Cardiac muscle cell (in vitro differentiated cells and primary cell): ENCODE data around the gene CELF3. TPM values are rescaled to one million over a fixed set of nuclear protein-coding genes. Genes with fewer than 3 reads are reported as not detected.
"Not testable (repeated sequence)": the region's sequence is repeated elsewhere in the genome, so short reads cannot be mapped to it uniquely, and the experiment has no call there.

Experiments
- DNase-seq, 2 donors: peaks; one replicate each; pipeline versions ENCODE4 v3.0.0 to v3.0.0-alpha.2; 2010 to 2017; ENCODE audit warnings: low read depth in 1 of 2, low spot score in 1 of 2
- H3K27ac ChIP-seq: fragments of 200-600 bp; sonication (generic); 2 replicates; pipeline ENCODE4 v1.5.1; 2016
- H3K27me3 ChIP-seq: fragments of 200-600 bp; sonication (generic); 2 replicates; pipeline ENCODE4 v1.6.0; 2016; ENCODE audit warnings: control low read depth
- H3K36me3 ChIP-seq: fragments of 200-600 bp; sonication (generic); 2 replicates; pipeline ENCODE4 v1.5.1; 2016; ENCODE audit warnings: control low read depth
- H3K4me1 ChIP-seq: fragments of 200-600 bp; sonication (generic); 2 replicates; pipeline ENCODE4 v1.8.1; 2017; ENCODE audit warnings: low read depth, mild to moderate bottlenecking, mixed run types
- H3K4me3 ChIP-seq: fragments of 200-600 bp; sonication (generic); 2 replicates; pipeline ENCODE4 v1.5.1; 2016; ENCODE audit warnings: mild to moderate bottlenecking
- H3K9me3 ChIP-seq: fragments of 200-600 bp; sonication (generic); 2 replicates; pipeline ENCODE4 v1.5.1; 2017; ENCODE audit warnings: low read depth, mild to moderate bottlenecking, control low read depth
- polyA plus RNA-seq: library from polyadenylated mRNA; unstranded; fragments of >200 nt; fragmentation: Nextera tagmentation; extraction: Ambion mirVana; gene quantifications from 2 replicates; pipeline ENCODE4 v1.2.1, GENCODE V29; 2016
- total RNA-seq: library from RNA; depleted of rRNA; stranded (reverse); fragments of >200 nt; gene quantifications from 2 replicates; pipeline ENCODE4 v1.2.3, GENCODE V29; 2016
- TF ChIP-seq, protein P1 (sequence below): IDR thresholded peaks from 2 replicates; pipeline ENCODE4 v1.5.1; 2012; ENCODE audit warnings: low read depth, mild to moderate bottlenecking, low read length

CELF3 gene
- total and polyA plus RNA-seq, 2 experiments from 2014 or later = 0.42 TPM; not detected in 1

DNA sequence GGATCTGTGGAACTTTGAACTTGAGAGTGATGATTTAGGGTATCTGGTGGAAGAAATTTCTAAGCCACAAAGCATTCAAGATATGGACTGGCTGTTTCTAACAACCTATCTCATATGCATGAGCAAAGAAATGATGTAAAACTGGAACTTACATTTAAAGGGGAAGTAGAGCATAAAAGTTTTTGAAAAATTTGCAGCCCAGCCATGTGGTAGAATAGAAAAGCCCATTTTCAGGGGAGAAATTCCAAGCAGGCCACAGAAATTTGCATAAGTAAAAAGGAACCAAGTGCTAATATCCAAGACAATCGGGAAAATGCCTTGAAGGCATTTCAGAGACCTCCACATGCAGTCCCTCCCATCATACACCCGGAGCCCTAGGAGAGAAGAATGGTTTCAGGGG, 20.4 kb upstream of the CELF3 start:
- no peak overlapping the region for H3K4me3 ChIP-seq
- no peak for DNase-seq
- TF ChIP-seq, protein P1, sequence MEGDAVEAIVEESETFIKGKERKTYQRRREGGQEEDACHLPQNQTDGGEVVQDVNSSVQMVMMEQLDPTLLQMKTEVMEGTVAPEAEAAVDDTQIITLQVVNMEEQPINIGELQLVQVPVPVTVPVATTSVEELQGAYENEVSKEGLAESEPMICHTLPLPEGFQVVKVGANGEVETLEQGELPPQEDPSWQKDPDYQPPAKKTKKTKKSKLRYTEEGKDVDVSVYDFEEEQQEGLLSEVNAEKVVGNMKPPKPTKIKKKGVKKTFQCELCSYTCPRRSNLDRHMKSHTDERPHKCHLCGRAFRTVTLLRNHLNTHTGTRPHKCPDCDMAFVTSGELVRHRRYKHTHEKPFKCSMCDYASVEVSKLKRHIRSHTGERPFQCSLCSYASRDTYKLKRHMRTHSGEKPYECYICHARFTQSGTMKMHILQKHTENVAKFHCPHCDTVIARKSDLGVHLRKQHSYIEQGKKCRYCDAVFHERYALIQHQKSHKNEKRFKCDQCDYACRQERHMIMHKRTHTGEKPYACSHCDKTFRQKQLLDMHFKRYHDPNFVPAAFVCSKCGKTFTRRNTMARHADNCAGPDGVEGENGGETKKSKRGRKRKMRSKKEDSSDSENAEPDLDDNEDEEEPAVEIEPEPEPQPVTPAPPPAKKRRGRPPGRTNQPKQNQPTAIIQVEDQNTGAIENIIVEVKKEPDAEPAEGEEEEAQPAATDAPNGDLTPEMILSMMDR = no peak
- peaks cover 8% of the 10 kb centered on the region for H3K27me3 ChIP-seq
- no peaks in the 10 kb centered on the region for H3K36me3 ChIP-seq
- no peaks in the 10 kb centered on the region for H3K4me1 ChIP-seq
- H3K9me3 ChIP-seq = no peaks in the 10 kb centered on the region
- H3K27ac ChIP-seq = no peak overlapping the region

DNA sequence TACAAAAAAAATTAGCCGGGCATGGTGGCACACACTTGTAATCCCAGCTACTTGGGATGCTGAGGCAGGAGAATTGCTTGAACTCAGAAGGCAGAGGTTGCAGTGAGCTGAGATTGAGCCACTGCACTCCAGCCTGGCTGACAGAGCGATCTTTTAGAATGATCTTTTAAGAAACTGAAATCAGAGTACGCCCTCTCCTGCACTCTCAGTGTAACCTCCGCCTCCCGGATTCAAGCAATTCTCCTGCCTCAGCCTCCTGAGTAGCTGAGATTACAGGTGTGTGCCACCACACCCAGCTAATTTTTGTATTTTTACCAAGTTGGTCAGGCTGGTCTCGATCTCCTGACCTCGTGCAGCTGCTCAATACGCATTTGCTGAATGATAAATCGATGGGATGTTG, 17.4 kb upstream of the CELF3 start:
- not testable (repeated sequence) for DNase-seq, H3K4me1 ChIP-seq, H3K36me3 ChIP-seq, H3K27ac ChIP-seq, H3K4me3 ChIP-seq, H3K27me3 ChIP-seq, H3K9me3 ChIP-seq

DNA sequence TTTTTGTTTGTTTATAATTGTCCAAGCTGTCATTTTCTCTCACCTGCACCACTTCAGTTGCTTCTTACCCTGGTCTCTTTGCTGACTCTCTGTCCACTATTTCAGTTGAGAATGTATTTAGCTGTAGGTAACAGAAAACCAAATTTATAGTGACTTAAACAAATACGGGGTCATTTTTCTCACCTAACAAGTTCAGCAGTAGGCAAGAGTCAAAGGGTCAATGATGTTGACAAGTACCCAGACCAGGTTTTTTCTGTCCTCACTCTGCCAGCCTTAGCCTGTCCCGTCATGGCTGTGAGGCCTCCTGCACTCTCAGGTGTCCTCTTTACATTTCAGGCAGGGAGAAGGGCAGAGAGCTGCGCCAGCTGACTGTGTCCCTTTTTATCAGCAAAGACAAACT, 16.5 kb upstream of the CELF3 start:
- H3K36me3 ChIP-seq = no peaks in the 10 kb centered on the region
- H3K4me3 ChIP-seq = no peak overlapping the region
- TF ChIP-seq, protein P1 = no peak
- H3K27ac ChIP-seq = no peak overlapping the region
- peaks cover 9% of the 10 kb centered on the region for H3K4me1 ChIP-seq
- H3K9me3 ChIP-seq = no peaks in the 10 kb centered on the region
- DNase-seq = no peak
- no peaks in the 10 kb centered on the region for H3K27me3 ChIP-seq

DNA sequence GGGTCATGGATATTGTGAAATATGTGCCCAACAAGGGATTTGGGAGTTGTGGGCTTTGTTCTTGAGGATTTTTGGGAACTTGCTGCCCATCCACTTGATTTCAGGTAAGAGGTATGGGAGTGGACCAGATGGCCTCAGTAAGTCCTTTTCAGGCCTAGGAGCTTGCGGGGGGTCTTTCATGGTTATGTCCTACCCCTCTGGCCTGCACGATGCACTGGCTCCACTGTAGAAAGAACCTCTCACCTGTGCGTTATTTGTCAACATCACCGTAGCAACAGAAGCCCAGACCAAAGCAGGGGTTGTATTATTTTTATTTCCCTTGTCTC, 13.3 kb upstream of the CELF3 start:
- no peak overlapping the region for H3K4me3 ChIP-seq
- no peaks in the 10 kb centered on the region for H3K9me3 ChIP-seq
- TF ChIP-seq, protein P1 = no peak
- H3K36me3 ChIP-seq = no peaks in the 10 kb centered on the region
- no peaks in the 10 kb centered on the region for H3K27me3 ChIP-seq
- H3K4me1 ChIP-seq = peaks cover 10% of the 10 kb centered on the region
- no peak for DNase-seq
- no peak overlapping the region for H3K27ac ChIP-seq

DNA sequence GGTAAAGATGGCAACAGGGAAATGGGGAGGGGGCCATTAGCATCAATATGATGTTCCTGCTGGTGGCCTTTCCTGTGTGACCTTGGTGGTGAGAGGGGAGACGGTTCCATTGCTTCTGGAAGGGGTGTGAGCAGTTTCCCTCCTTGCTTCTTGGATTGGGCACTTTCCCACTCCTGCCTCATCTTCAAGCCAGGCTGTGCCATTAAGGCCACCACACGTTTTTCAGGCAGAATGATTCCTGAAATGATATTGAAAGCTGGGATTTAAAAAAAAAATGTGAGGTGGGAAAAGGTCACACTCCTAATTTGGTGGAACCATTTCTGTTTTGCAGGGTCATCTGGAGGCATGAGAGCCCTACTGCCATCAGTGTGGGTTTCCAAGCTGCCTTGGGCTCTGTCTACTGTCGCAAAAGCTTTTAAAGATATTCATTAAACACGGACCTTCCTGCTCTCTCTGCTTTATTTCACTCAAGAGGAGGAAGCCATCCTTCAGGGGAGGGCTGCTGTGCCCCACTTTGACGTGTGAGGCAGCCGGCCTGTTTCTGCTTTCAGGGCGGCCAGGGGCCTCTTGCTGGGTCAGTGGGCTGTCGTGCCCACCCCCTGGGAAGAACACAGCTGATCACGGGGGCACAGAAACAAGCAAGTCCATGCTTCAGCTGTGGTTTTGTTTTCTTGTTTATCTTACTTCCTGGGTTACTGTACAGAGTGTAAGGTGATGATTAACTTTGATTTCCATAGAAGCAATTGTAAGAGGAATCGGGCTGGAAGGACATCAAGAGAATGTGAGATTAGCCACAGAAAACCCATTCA, 12.8 kb upstream of the CELF3 start:
- peak in 1 of 2 donors; percentile 17 for DNase-seq
- TF ChIP-seq, protein P1 = no peak
- Histone ChIP-seq H3K36me3 (no peaks in the 10 kb centered on the region), H3K27me3 (peaks cover 3% of the 10 kb centered on the region), H3K9me3 (no peaks in the 10 kb centered on the region), H3K4me3 (no peak overlapping the region), H3K27ac (no peak overlapping the region), H3K4me1 (peaks cover 10% of the 10 kb centered on the region)

DNA sequence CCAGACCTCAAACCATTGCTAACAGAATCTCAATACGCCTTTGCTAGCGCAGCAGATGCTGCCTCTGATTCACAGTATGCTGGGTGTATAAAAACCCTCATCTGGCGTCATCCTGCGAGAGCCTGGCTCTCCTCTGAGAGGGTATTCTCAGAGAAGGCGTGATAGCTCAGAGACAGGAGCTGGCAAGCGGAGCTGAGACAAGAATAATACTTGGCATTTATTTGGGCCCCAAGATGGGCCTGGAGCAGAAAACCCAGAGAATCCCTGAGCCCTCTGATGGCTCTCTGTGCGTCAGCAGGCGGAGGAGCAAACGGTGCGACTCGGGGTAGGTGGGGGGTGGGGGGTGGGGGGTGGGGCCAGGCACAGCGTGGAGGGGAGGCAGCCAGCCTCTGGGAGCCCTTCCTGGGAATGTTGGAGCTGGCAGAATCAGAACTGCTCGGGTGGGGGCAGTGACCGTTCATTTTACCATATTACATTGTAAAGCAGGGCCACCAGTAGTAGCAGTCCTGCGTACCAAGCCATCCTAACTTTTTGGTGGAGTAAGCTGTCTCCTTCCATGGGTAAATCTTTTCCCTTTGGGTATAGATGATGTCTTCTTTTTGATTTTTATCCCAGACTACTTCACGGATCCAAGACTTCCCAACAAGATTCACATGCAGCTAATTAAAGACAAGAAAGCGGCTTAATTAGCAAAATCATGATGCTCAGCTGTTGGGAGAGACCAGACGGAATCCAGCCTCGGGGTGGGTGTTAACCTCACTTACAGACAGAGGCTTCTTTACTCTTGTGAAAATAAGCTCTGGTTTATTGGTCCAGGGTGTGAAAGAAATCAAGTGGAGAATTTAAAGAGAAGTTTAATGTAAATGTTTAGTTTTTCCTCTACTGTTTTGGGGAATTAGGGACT, 11.8 kb upstream of the CELF3 start:
- TF ChIP-seq, protein P1 = no peak
- Histone ChIP-seq H3K4me1 (peaks cover 10% of the 10 kb centered on the region), H3K9me3 (no peaks in the 10 kb centered on the region), H3K27me3 (peaks cover 12% of the 10 kb centered on the region), H3K27ac (no peak overlapping the region), H3K4me3 (no peak overlapping the region), H3K36me3 (no peaks in the 10 kb centered on the region)
- peak; percentile 20 to 72 for DNase-seq
